GM19025 (cell line): ENCODE data around the gene UGT2B15.
"Not testable (repeated sequence)": the region's sequence is repeated elsewhere in the genome, so short reads cannot be mapped to it uniquely, and the experiment has no call there.

Experiments
- ATAC-seq: cut with Tn5 transposase; IDR thresholded peaks from one replicate; pipeline ENCODE4 v1.9.1; 2021; ENCODE audit warnings: mild to moderate bottlenecking, low read depth, moderate library complexity; ENCODE audit not compliant: unreplicated experiment

Gene UGT2B15

GRCh38 chr4:68670479-68670939, at the start of gene UGT2B15:
Gene UGT2B15, minus strand, starts transcription at chr4:68670652. Its CDS starts 34 bp downstream, at chr4:68670618.
- ATAC-seq = not testable (repeated sequence)

GRCh38 chr4:68719075-68719473, 48.6 kb upstream of the UGT2B15 start:
- ATAC-seq = no peak

- ATAC-seq = no peak
Observed at GRCh38 chr4:68718447-68719074, 48.1 kb upstream of the UGT2B15 start.

GRCh38 chr4:68717999-68718398, 47.5 kb upstream of the UGT2B15 start:
- ATAC-seq = peak; percentile 72

GRCh38 chr4:68714400-68714799, 43.9 kb upstream of the UGT2B15 start:
- ATAC-seq = no peak

GRCh38 chr4:68712207-68712606, 41.8 kb upstream of the UGT2B15 start:
- no peak for ATAC-seq

GRCh38 chr4:68708566-68708965, 38.1 kb upstream of the UGT2B15 start:
- ATAC-seq = no peak

GRCh38 chr4:68703168-68703567, 32.7 kb upstream of the UGT2B15 start:
- not testable (repeated sequence) for ATAC-seq

GRCh38 chr4:68700152-68700551, 29.7 kb upstream of the UGT2B15 start:
- no peak for ATAC-seq

- ATAC-seq = no peak
Observed at GRCh38 chr4:68693325-68694075, 23.0 kb upstream of the UGT2B15 start.

- ATAC-seq = no peak
Observed at GRCh38 chr4:68691186-68691585, 20.7 kb upstream of the UGT2B15 start.

GRCh38 chr4:68683034-68683433, 12.6 kb upstream of the UGT2B15 start:
- no peak for ATAC-seq

GRCh38 chr4:68681298-68681697, 10.8 kb upstream of the UGT2B15 start:
- ATAC-seq = not testable (repeated sequence)

- ATAC-seq = no peak
Observed at GRCh38 chr4:68673143-68673542, 2.7 kb upstream of the UGT2B15 start.

GRCh38 chr4:68671217-68671616, 765 bp upstream of the UGT2B15 start:
- ATAC-seq = not testable (repeated sequence)

- not testable (repeated sequence) for ATAC-seq
Observed at GRCh38 chr4:68668537-68669163, 1.8 kb downstream of the UGT2B15 start.

GRCh38 chr4:68667551-68667950, 2.9 kb downstream of the UGT2B15 start:
- not testable (repeated sequence) for ATAC-seq

- not testable (repeated sequence) for ATAC-seq
Observed at GRCh38 chr4:68664721-68665120, 5.7 kb downstream of the UGT2B15 start.

GRCh38 chr4:68662836-68663574, 7.4 kb downstream of the UGT2B15 start:
- not testable (repeated sequence) for ATAC-seq

GRCh38 chr4:68658672-68659071, 11.8 kb downstream of the UGT2B15 start:
- ATAC-seq = no peak
